Testis (tissue), 2 donors: ENCODE measurements around the gene EIF4EBP3.

Experiments used
- CTCF ChIP-seq, 3 experiments: fragments of 450-650 bp in 2 of 3; fragments of 200-600 bp in 1 of 3; sonication (generic) in 1 of 3; IDR thresholded peaks; one replicate each; pipeline ENCODE4 v1.5.1; 2016 to 2019; ENCODE audit warnings: antibody characterized with exemption in 3 of 3, mild to moderate bottlenecking in 2 of 3, moderate library complexity in 1 of 3
- POLR2A ChIP-seq: fragments of 450-650 bp; IDR thresholded peaks from one replicate; pipeline ENCODE4 v1.6.1; 2017; ENCODE audit warnings: antibody characterized with exemption, mild to moderate bottlenecking, moderate library complexity

- TF ChIP-seq POLR2A = no peak
- TF ChIP-seq CTCF (IDR thresholded peaks at IDR 0.05) = no peak
Measured at GRCh38 chr5:140568443-140569063, 21.1 kb downstream of the EIF4EBP3 start.
